PFSK-1 (cell line): Measurements from ENCODE around the gene LAMA3.

Experiments
- FOXP2 ChIP-seq: optimal IDR thresholded peaks from 2 replicates; pipeline ENCODE3; 2011; ENCODE audit warnings: borderline replicate concordance, control low read depth, inconsistent platforms; ENCODE audit not compliant: insufficient read depth; ENCODE audit errors: extremely low read length, extremely low read depth
- POLR2AphosphoS5 ChIP-seq: IDR thresholded peaks from 2 replicates; pipeline ENCODE4 v1.6.1; 2012; ENCODE audit warnings: low read depth, mild to moderate bottlenecking, control low read depth, low read length, moderate library complexity
- REST ChIP-seq, 2 experiments: IDR thresholded peaks; 2 replicates each; pipeline versions ENCODE4 v1.6.1 to v1.8.0; 2011 to 2012; ENCODE audit warnings: low read depth in 2 of 2, low read length in 2 of 2, control low read depth in 1 of 2, inconsistent platforms in 1 of 2, mild to moderate bottlenecking in 1 of 2, moderate library complexity in 1 of 2; ENCODE audit not compliant: insufficient read depth in 1 of 2
- SIN3A ChIP-seq: IDR thresholded peaks from 2 replicates; pipeline ENCODE4 v1.6.1; 2012; ENCODE audit warnings: mild to moderate bottlenecking, low read length, moderate library complexity, borderline replicate concordance; ENCODE audit not compliant: insufficient read depth
- TAF1 ChIP-seq: IDR thresholded peaks from 2 replicates; pipeline ENCODE4 v1.6.1; 2012; ENCODE audit warnings: low read length, control low read depth, borderline replicate concordance; ENCODE audit not compliant: insufficient read depth

The LAMA3 gene

GRCh38 chr18:23872701-23873550 is 183.7 kb downstream of the LAMA3 start:
- TF ChIP-seq TAF1 (no peak), SIN3A (no peak), POLR2AphosphoS5 (no peak), REST (IDR thresholded peaks at IDR 0.05; ENCODE audit: insufficient read depth in 1 of 2, low read depth in 2 of 2, low read length in 2 of 2) (no peak), FOXP2 (no peak)

GRCh38 chr18:23875966-23876895 is 187.0 kb downstream of the LAMA3 start:
- TF ChIP-seq SIN3A (no peak), TAF1 (no peak), REST (IDR thresholded peaks at IDR 0.05; ENCODE audit: insufficient read depth in 1 of 2, low read depth in 2 of 2, low read length in 2 of 2) (no peak), FOXP2 (no peak), POLR2AphosphoS5 (no peak)

- no peak for TF ChIP-seq FOXP2
- TF ChIP-seq POLR2AphosphoS5 = no peak
- TF ChIP-seq TAF1 = no peak
- no peak for TF ChIP-seq SIN3A
- no peak for TF ChIP-seq REST (IDR thresholded peaks at IDR 0.05; ENCODE audit: insufficient read depth in 1 of 2, low read depth in 2 of 2, low read length in 2 of 2)
Measured at GRCh38 chr18:23876921-23877320, 187.7 kb downstream of the LAMA3 start.

GRCh38 chr18:23877371-23877770 is 188.1 kb downstream of the LAMA3 start:
- no peak for TF ChIP-seq REST (IDR thresholded peaks at IDR 0.05; ENCODE audit: insufficient read depth in 1 of 2, low read depth in 2 of 2, low read length in 2 of 2)
- no peak for TF ChIP-seq SIN3A
- no peak for TF ChIP-seq FOXP2
- TF ChIP-seq POLR2AphosphoS5 = no peak
- no peak for TF ChIP-seq TAF1
